WTC11 (cell line): ENCODE measurements around the gene CIRBP.

Experiments used
- CTCF ChIP-seq: fragments of 200-600 bp; IDR thresholded peaks from 2 replicates; pipeline ENCODE4 v1.8.0; 2022; ENCODE audit warnings: antibody characterized with exemption
- FOXP1 ChIP-seq: sonication (generic); formaldehyde crosslinking; IDR thresholded peaks from 2 replicates; pipeline ENCODE4 v1.8.0; 2022; ENCODE audit warnings: missing genetic modification reagents, mild to moderate bottlenecking, moderate library complexity, borderline replicate concordance
- KAT7 ChIP-seq: sonication (generic); formaldehyde crosslinking; IDR thresholded peaks from 2 replicates; pipeline ENCODE4 v1.8.1; 2023; ENCODE audit warnings: missing genetic modification reagents, mild to moderate bottlenecking, borderline replicate concordance
- MXD4 ChIP-seq: fragments of 250-450 bp; sonication (Bioruptor Pico); IDR thresholded peaks from 2 replicates; pipeline ENCODE4 v1.8.0; 2021; ENCODE audit warnings: mild to moderate bottlenecking, moderate library complexity, borderline replicate concordance
- NR3C1 ChIP-seq: sonication (generic); formaldehyde crosslinking; conservative IDR thresholded peaks from 2 replicates; pipeline ENCODE4 v1.8.1; 2023; ENCODE audit warnings: low read depth, mild to moderate bottlenecking, missing genetic modification reagents
- SMAD4 ChIP-seq: sonication (generic); formaldehyde crosslinking; IDR thresholded peaks from 2 replicates; pipeline ENCODE4 v1.8.0; 2022; ENCODE audit warnings: mild to moderate bottlenecking, missing genetic modification reagents
- TCF7 ChIP-seq: sonication (generic); formaldehyde crosslinking; IDR thresholded peaks from 2 replicates; pipeline ENCODE4 v1.8.0; 2022; ENCODE audit warnings: mild to moderate bottlenecking, low read depth, missing genetic modification reagents, moderate library complexity
- TEAD4 ChIP-seq: sonication (generic); formaldehyde crosslinking; IDR thresholded peaks from 2 replicates; pipeline ENCODE4 v1.8.0; 2022; ENCODE audit warnings: mild to moderate bottlenecking, missing genetic modification reagents
- ZNF416 ChIP-seq: fragments of 250-450 bp; sonication (Bioruptor Pico); IDR thresholded peaks from 2 replicates; pipeline ENCODE4 v1.9.0; 2021; ENCODE audit warnings: mild to moderate bottlenecking, inconsistent platforms
- TF ChIP-seq, protein P1 (sequence below): sonication (generic); formaldehyde crosslinking; conservative IDR thresholded peaks from 2 replicates; pipeline ENCODE4 v1.8.1; 2023; ENCODE audit warnings: mild to moderate bottlenecking, low read depth, missing genetic modification reagents, moderate library complexity
- TF ChIP-seq, protein P2 (sequence below): sonication (generic); formaldehyde crosslinking; IDR thresholded peaks from 2 replicates; pipeline ENCODE4 v1.8.0; 2022; ENCODE audit warnings: mild to moderate bottlenecking, missing genetic modification reagents
- TF ChIP-seq, protein P3 (sequence below): sonication (generic); formaldehyde crosslinking; IDR thresholded peaks from 2 replicates; pipeline ENCODE4 v1.8.1; 2023; ENCODE audit warnings: mild to moderate bottlenecking, moderate library complexity, missing genetic modification reagents
- TF ChIP-seq, protein P4 (sequence below): sonication (generic); formaldehyde crosslinking; IDR thresholded peaks from 2 replicates; pipeline ENCODE4 v1.8.1; 2023; ENCODE audit warnings: mild to moderate bottlenecking, missing genetic modification reagents, moderate library complexity

GRCh38 chr19:1285737-1286360, 16.7 kb downstream of the CIRBP start, which contains the start of gene EFNA2:
- TF ChIP-seq, protein P1, sequence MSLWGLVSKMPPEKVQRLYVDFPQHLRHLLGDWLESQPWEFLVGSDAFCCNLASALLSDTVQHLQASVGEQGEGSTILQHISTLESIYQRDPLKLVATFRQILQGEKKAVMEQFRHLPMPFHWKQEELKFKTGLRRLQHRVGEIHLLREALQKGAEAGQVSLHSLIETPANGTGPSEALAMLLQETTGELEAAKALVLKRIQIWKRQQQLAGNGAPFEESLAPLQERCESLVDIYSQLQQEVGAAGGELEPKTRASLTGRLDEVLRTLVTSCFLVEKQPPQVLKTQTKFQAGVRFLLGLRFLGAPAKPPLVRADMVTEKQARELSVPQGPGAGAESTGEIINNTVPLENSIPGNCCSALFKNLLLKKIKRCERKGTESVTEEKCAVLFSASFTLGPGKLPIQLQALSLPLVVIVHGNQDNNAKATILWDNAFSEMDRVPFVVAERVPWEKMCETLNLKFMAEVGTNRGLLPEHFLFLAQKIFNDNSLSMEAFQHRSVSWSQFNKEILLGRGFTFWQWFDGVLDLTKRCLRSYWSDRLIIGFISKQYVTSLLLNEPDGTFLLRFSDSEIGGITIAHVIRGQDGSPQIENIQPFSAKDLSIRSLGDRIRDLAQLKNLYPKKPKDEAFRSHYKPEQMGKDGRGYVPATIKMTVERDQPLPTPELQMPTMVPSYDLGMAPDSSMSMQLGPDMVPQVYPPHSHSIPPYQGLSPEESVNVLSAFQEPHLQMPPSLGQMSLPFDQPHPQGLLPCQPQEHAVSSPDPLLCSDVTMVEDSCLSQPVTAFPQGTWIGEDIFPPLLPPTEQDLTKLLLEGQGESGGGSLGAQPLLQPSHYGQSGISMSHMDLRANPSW (CRISPR knock-in tag) = no peak
- TF ChIP-seq CTCF = no peak
- TF ChIP-seq, protein P2, sequence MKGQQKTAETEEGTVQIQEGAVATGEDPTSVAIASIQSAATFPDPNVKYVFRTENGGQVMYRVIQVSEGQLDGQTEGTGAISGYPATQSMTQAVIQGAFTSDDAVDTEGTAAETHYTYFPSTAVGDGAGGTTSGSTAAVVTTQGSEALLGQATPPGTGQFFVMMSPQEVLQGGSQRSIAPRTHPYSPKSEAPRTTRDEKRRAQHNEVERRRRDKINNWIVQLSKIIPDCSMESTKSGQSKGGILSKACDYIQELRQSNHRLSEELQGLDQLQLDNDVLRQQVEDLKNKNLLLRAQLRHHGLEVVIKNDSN (CRISPR knock-in tag) = no peak
- no peak for TF ChIP-seq TCF7 (CRISPR knock-in tag)
- TF ChIP-seq ZNF416 (CRISPR knock-in tag) = no peak
- TF ChIP-seq, protein P3, sequence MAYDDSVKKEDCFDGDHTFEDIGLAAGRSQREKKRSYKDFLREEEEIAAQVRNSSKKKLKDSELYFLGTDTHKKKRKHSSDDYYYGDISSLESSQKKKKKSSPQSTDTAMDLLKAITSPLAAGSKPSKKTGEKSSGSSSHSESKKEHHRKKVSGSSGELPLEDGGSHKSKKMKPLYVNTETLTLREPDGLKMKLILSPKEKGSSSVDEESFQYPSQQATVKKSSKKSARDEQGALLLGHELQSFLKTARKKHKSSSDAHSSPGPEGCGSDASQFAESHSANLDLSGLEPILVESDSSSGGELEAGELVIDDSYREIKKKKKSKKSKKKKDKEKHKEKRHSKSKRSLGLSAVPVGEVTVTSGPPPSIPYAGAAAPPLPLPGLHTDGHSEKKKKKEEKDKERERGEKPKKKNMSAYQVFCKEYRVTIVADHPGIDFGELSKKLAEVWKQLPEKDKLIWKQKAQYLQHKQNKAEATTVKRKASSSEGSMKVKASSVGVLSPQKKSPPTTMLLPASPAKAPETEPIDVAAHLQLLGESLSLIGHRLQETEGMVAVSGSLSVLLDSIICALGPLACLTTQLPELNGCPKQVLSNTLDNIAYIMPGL (CRISPR knock-in tag) = no peak
- TF ChIP-seq TEAD4 (CRISPR knock-in tag) = no peak
- TF ChIP-seq SMAD4 = no peak
- no peak for TF ChIP-seq MXD4
- TF ChIP-seq, protein P4, sequence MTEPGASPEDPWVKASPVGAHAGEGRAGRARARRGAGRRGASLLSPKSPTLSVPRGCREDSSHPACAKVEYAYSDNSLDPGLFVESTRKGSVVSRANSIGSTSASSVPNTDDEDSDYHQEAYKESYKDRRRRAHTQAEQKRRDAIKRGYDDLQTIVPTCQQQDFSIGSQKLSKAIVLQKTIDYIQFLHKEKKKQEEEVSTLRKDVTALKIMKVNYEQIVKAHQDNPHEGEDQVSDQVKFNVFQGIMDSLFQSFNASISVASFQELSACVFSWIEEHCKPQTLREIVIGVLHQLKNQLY (CRISPR knock-in tag) = no peak
- no peak for TF ChIP-seq FOXP1 (CRISPR knock-in tag)
- no peak for TF ChIP-seq NR3C1 (CRISPR knock-in tag)
- TF ChIP-seq KAT7 (CRISPR knock-in tag) = no peak
